Measurements from ENCODE around the gene TUFT1. TPM values are rescaled to one million over a fixed set of nuclear protein-coding genes. Genes with fewer than 3 reads are reported as not detected.
A peak's percentile ranks its signal among the peaks of the same experiment; 100 is the strongest.

Gene TUFT1
- total RNA-seq, 4 donors from 2014 or later = 3.3 to 8.1 (median 5.3) TPM

DNA sequence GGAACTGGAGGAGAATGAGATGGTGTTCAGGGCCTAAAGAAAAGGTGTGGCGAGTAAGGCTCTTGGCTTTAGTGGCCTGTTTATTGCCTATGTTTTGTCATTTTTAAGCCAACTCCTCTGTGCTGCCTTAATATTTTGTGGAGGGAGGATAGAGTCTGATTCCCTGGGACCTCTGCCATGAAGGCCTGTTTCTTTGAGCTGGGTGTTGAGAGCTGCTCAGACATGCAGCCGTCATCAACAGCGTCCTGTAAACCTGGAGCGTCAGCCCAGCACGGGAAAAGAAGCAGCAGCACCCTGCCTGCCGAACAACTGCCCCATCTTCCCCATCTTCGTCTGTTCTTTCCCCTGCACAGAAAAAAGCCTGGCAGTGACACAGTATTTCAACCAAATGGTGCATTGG lies 44.7 kb downstream of the TUFT1 start:
- Histone ChIP-seq H3K4me3 (no peak overlapping the region), H3K36me3 (peaks cover 0 to 18% (median 3%) of the 10 kb centered on the region in 3 donors), H3K4me1 (no peaks in the 10 kb centered on the region), H3K9me3 (no peaks in the 10 kb centered on the region), H3K27me3 (no peaks in the 10 kb centered on the region), H3K27ac (no peak overlapping the region)
- no peak for TF ChIP-seq POLR2A (IDR thresholded peaks at IDR 0.05)
- no peak for TF ChIP-seq EP300 (IDR thresholded peaks at IDR 0.05)
- 71 to 78% methylated on average over 7 of the region's 7 CpGs for WGBS, 2 donors
- no peak for DNase-seq (ENCODE audit: low spot score in 2 of 2)

DNA sequence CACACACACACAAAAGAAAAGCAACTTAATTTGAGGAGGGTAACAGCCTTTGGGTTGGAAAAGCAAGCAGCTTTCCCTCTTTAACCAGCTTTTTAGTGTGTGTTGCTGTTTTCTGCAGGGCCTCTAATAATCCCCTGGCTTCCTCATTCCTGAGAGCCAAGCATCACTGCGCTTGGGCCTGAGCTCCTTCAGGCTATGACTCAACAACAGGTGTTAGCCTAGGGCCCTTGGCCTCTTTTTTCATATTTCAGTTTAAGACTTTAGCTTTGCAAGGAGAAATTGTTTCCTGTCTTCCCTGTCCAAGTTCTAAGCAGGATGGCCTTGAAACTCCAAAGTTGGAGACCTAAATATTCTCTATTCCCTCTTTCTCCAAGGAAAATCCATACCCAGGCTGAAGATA lies 45.5 kb downstream of the TUFT1 start:
- no peak for TF ChIP-seq EP300 (IDR thresholded peaks at IDR 0.05)
- TF ChIP-seq, protein P1, sequence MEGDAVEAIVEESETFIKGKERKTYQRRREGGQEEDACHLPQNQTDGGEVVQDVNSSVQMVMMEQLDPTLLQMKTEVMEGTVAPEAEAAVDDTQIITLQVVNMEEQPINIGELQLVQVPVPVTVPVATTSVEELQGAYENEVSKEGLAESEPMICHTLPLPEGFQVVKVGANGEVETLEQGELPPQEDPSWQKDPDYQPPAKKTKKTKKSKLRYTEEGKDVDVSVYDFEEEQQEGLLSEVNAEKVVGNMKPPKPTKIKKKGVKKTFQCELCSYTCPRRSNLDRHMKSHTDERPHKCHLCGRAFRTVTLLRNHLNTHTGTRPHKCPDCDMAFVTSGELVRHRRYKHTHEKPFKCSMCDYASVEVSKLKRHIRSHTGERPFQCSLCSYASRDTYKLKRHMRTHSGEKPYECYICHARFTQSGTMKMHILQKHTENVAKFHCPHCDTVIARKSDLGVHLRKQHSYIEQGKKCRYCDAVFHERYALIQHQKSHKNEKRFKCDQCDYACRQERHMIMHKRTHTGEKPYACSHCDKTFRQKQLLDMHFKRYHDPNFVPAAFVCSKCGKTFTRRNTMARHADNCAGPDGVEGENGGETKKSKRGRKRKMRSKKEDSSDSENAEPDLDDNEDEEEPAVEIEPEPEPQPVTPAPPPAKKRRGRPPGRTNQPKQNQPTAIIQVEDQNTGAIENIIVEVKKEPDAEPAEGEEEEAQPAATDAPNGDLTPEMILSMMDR (IDR thresholded peaks at IDR 0.05) = no peak
- no peak for TF ChIP-seq POLR2A (IDR thresholded peaks at IDR 0.05)
- 0 to 53% methylated on average over 1 of the region's 1 CpG for WGBS, 2 donors
- Histone ChIP-seq H3K4me1 (no peaks in the 10 kb centered on the region), H3K4me3 (no peak overlapping the region), H3K36me3 (peaks cover 0 to 12% (median 3%) of the 10 kb centered on the region in 3 donors), H3K9me3 (no peaks in the 10 kb centered on the region), H3K27ac (no peak overlapping the region), H3K27me3 (no peaks in the 10 kb centered on the region)
- DNase-seq (ENCODE audit: low spot score in 2 of 2) = no peak

DNA sequence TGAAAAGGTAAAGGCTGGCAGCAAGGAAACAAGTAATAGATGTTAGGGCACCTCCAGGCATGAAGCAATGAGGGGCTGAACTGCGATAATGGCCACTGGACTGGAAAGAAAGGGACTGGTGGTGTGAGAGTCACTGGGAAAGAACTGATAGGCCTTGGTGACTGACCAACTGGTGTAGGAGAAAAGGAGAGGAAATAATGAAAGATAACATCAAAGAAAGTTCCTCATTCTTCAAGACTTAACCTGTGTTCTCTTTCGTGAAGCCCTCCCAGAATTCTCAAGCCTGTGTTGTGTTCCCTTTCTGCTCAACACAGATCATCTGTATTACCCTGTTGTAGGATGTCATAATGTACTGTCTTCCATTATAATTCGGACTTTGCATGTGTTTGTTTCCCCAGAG lies 50.9 kb downstream of the TUFT1 start:
- no peaks in the 10 kb centered on the region for H3K36me3 ChIP-seq
- 87 to 92% methylated on average over 3 of the region's 3 CpGs for WGBS, 2 donors
- TF ChIP-seq POLR2A (IDR thresholded peaks at IDR 0.05) (no peak), EP300 (IDR thresholded peaks at IDR 0.05) (no peak)
- TF ChIP-seq, protein P1 (IDR thresholded peaks at IDR 0.05) = no peak
- H3K9me3 ChIP-seq = peaks cover 0 to 8% (median 0%) of the 10 kb centered on the region in 4 donors
- H3K4me3 ChIP-seq = no peak overlapping the region
- no peaks in the 10 kb centered on the region for H3K27me3 ChIP-seq
- H3K4me1 ChIP-seq = peaks cover 0 to 8% (median 0%) of the 10 kb centered on the region in 4 donors
- no peak overlapping the region for H3K27ac ChIP-seq
- no peak for DNase-seq (ENCODE audit: low spot score in 2 of 2)

DNA sequence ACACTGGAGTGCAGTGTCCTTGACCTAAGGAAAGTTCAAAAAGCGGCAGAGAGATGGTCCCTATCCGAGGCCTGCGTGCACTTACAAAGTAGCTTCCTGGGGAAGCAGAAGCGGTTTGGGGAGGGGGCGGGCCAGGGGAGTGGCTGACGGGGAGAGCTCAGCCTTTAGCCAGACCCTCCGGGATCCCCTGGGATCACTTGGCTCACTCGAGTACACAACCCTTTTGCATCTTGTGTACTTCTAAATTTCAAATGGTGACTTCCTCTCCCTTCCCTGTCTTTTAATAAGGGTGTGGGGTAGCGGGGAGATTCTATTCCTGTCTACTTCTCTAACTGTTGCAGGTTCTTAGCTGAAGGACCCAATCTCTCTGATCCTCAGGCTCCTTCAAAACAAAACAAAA lies 53.6 kb downstream of the TUFT1 start:
- TF ChIP-seq, protein P1 (IDR thresholded peaks at IDR 0.05) = no peak
- TF ChIP-seq POLR2A (IDR thresholded peaks at IDR 0.05) (no peak), EP300 (IDR thresholded peaks at IDR 0.05) (no peak)
- H3K4me3 ChIP-seq = no peak overlapping the region

DNA sequence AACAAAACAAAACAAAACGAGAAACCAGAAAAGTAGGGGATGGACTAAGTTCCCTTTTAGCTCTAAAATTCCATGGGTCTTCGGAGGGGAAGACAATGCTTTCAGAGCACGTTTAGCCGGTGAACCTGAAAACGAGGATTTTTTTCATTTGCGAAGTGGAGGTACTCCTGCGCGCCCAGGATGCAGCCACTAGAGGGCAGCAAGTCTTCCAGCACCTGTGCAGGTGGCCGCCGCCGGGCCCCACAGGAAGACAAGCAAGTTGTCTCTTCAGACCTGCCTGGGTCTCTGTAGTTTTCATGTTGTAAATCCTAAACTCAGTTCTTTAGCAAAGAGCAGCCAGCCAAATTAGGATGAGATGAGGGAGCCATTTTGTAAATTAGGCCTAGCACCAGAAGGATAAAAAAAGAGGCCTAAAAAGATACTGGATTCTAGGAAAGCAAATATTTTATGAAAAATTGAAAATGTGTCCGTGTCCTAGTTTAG lies 54.1 kb downstream of the TUFT1 start:
- Histone ChIP-seq H3K9me3 (peaks cover 0 to 8% (median 0%) of the 10 kb centered on the region in 4 donors), H3K27me3 (no peaks in the 10 kb centered on the region), H3K4me3 (no peak overlapping the region), H3K4me1 (peaks cover 0 to 8% (median 0%) of the 10 kb centered on the region in 4 donors), H3K27ac (no peak overlapping the region), H3K36me3 (no peaks in the 10 kb centered on the region)
- TF ChIP-seq EP300 (IDR thresholded peaks at IDR 0.05) = no peak
- no peak for TF ChIP-seq POLR2A (IDR thresholded peaks at IDR 0.05)
- TF ChIP-seq, protein P1 (IDR thresholded peaks at IDR 0.05) = peak; percentile 75 to 95 (median 89)
- WGBS, 2 donors = 8% methylated on average over 12 of the region's 12 CpGs
- peak; percentile 48 to 74 for DNase-seq (ENCODE audit: low spot score in 2 of 2)

More for the DNA sequence above, 53.6 kb downstream of the TUFT1 start:
- H3K4me1 ChIP-seq = peaks cover 0 to 8% (median 0%) of the 10 kb centered on the region in 4 donors
- DNase-seq (ENCODE audit: low spot score in 2 of 2) = no peak
- WGBS, 2 donors = 16 to 20% methylated on average over 9 of the region's 9 CpGs
- H3K36me3 ChIP-seq = no peaks in the 10 kb centered on the region
- H3K27me3 ChIP-seq = no peaks in the 10 kb centered on the region
- H3K9me3 ChIP-seq = peaks cover 0 to 8% (median 0%) of the 10 kb centered on the region in 4 donors
- no peak overlapping the region for H3K27ac ChIP-seq

Measured in tibial nerve (tissue), 4 donors.